ENCODE results near the gene RAB15. TPM values are rescaled to one million over a fixed set of nuclear protein-coding genes. Genes with fewer than 3 reads are reported as not detected.
A peak's percentile ranks its signal among the peaks of the same experiment; 100 is the strongest.

The RAB15 gene
- total RNA-seq (10 to 100 TPM; 15.5 to 16.4 TPM), polyA plus RNA-seq (10 to 100 TPM in 1 of 2 donors, 1 to 10 TPM in 1; 6.8 to 14.4 TPM)
- long read RNA-seq, donor 1, transcript RAB15-203 (7 exons, 3,515 nt): major isoform, 6 of 6 reads
- long read RNA-seq, donor 1, partial matches to known transcripts: 0 of 6 reads
- long read RNA-seq, donor 1, other reads (novel, unspliced or antisense): 0 of 6 reads
- long read RNA-seq, donor 2, partial matches to known transcripts: 0 of 2 reads
- long read RNA-seq, donor 2, other reads (novel, unspliced or antisense): 0 of 2 reads
- long read RNA-seq, donor 3, partial matches to known transcripts: 0 of 1 reads
- long read RNA-seq, donor 3, other reads (novel, unspliced or antisense): 0 of 1 reads
- long read RNA-seq, donor 4: 0 reads
- long read RNA-seq, donor 5, transcript RAB15-203 (7 exons, 3,515 nt): major isoform, 7 of 7 reads
- long read RNA-seq, donor 5, partial matches to known transcripts: 0 of 7 reads
- long read RNA-seq, donor 5, other reads (novel, unspliced or antisense): 0 of 7 reads

GRCh38 chr14:64971943-64972791 is at the start of gene RAB15:
Gene RAB15 (minus strand): TSS chr14:64972336. CDS start chr14:64972076, 260 bp downstream.
- peaks cover 0 to 12% (median 7%) of the 10 kb centered on the region in 5 donors for H3K4me1 ChIP-seq (ENCODE audit: control insufficient read depth in 5 of 5, insufficient read depth in 5 of 5, low read length in 5 of 5)
- ATAC-seq (ENCODE audit: insufficient read depth, low FRiP score): peak; percentile 28
- peak within 1 kb of the TSS; percentile 69 for H3K4me3 ChIP-seq
- no peaks in the 10 kb centered on the region for H3K36me3 ChIP-seq (ENCODE audit: control insufficient read depth in 4 of 4, insufficient read depth in 4 of 4, low read length in 4 of 4)
- TF ChIP-seq CTCF (IDR thresholded peaks at IDR 0.05; ENCODE audit: control extremely low read depth, extremely low read depth): no peak
- WGBS, 2 donors: 0 to 1% methylated on average over 44 to 93 of the region's 96 CpGs
- no peak within 1 kb of the TSS for H3K27ac ChIP-seq (ENCODE audit: low read depth in 1 of 2, low read length in 1 of 2)
- peak; percentile 53 to 67 (median 63) for DNase-seq
- H3K9ac ChIP-seq (ENCODE audit: insufficient read depth in 1 of 2, low read length in 2 of 2): peak within 1 kb of the TSS; percentile 55 to 68
- H3K27me3 ChIP-seq (ENCODE audit: control insufficient read depth in 3 of 3, insufficient read depth in 3 of 3, low read length in 2 of 3): no peaks in the 10 kb centered on the region
- no peaks in the 10 kb centered on the region for H3K9me3 ChIP-seq (ENCODE audit: control insufficient read depth in 4 of 4, insufficient read depth in 3 of 4, low read length in 3 of 4)

- Histone ChIP-seq H3K36me3 (ENCODE audit: control insufficient read depth in 4 of 4, insufficient read depth in 4 of 4, low read length in 4 of 4) (peaks cover 0 to 10% (median 6%) of the 10 kb centered on the region in 4 donors), H3K27ac (ENCODE audit: low read depth in 1 of 2, low read length in 1 of 2) (no peak overlapping the region), H3K4me3 (no peak overlapping the region), H3K9ac (ENCODE audit: insufficient read depth in 1 of 2, low read length in 2 of 2) (no peak overlapping the region), H3K27me3 (ENCODE audit: control insufficient read depth in 3 of 3, insufficient read depth in 3 of 3, low read length in 2 of 3) (no peaks in the 10 kb centered on the region), H3K4me1 (ENCODE audit: control insufficient read depth in 5 of 5, insufficient read depth in 5 of 5, low read length in 5 of 5) (peaks cover 0 to 5% (median 0%) of the 10 kb centered on the region in 5 donors), H3K9me3 (ENCODE audit: control insufficient read depth in 4 of 4, insufficient read depth in 3 of 4, low read length in 3 of 4) (no peaks in the 10 kb centered on the region)
- DNase-seq: peak; percentile 46 to 87 (median 78)
- peak; percentile 66 for ATAC-seq (ENCODE audit: insufficient read depth, low FRiP score)
- peak; percentile 55 for TF ChIP-seq CTCF (IDR thresholded peaks at IDR 0.05; ENCODE audit: control extremely low read depth, extremely low read depth)
- 62 to 63% methylated on average over 9 of the region's 9 CpGs for WGBS, 2 donors
Observed at GRCh38 chr14:65019944-65020566, 47.9 kb upstream of the RAB15 start.

GRCh38 chr14:65016471-65016870 is 44.3 kb upstream of the RAB15 start:
- no peak overlapping the region for H3K4me3 ChIP-seq
- H3K4me1 ChIP-seq (ENCODE audit: control insufficient read depth in 5 of 5, insufficient read depth in 5 of 5, low read length in 5 of 5): peaks cover 0 to 5% (median 0%) of the 10 kb centered on the region in 5 donors
- 95% methylated on average over 4 of the region's 4 CpGs for WGBS, 2 donors
- no peaks in the 10 kb centered on the region for H3K9me3 ChIP-seq (ENCODE audit: control insufficient read depth in 4 of 4, insufficient read depth in 3 of 4, low read length in 3 of 4)
- no peaks in the 10 kb centered on the region for H3K27me3 ChIP-seq (ENCODE audit: control insufficient read depth in 3 of 3, insufficient read depth in 3 of 3, low read length in 2 of 3)
- no peak for TF ChIP-seq CTCF (IDR thresholded peaks at IDR 0.05; ENCODE audit: control extremely low read depth, extremely low read depth)
- DNase-seq: no peak
- peaks cover 0 to 14% (median 8%) of the 10 kb centered on the region in 4 donors for H3K36me3 ChIP-seq (ENCODE audit: control insufficient read depth in 4 of 4, insufficient read depth in 4 of 4, low read length in 4 of 4)
- no peak overlapping the region for H3K27ac ChIP-seq (ENCODE audit: low read depth in 1 of 2, low read length in 1 of 2)
- no peak overlapping the region for H3K9ac ChIP-seq (ENCODE audit: insufficient read depth in 1 of 2, low read length in 2 of 2)
- no peak for ATAC-seq (ENCODE audit: insufficient read depth, low FRiP score)
